ENCODE results near the gene BCDIN3D.

Gene BCDIN3D

GRCh38 chr12:49875115-49875720 is 32.3 kb upstream of the BCDIN3D start:
- H3K27ac ChIP-seq, result no peak overlapping the region
- TF ChIP-seq CTCF (conservative IDR thresholded peaks at IDR 0.05), result no peak

- peak overlapping the region; percentile 92 for H3K27ac ChIP-seq
- no peak for TF ChIP-seq CTCF (conservative IDR thresholded peaks at IDR 0.05)
Observed at GRCh38 chr12:49874142-49874897, 31.4 kb upstream of the BCDIN3D start.

GRCh38 chr12:49873361-49873934 is 30.5 kb upstream of the BCDIN3D start:
- H3K27ac ChIP-seq, result peak overlapping the region; percentile 92
- no peak for TF ChIP-seq CTCF (conservative IDR thresholded peaks at IDR 0.05)

GRCh38 chr12:49872781-49873181 is 29.9 kb upstream of the BCDIN3D start:
- peak overlapping the region; percentile 92 for H3K27ac ChIP-seq
- 0 out of 2 replicates have a peak, but pooled peaks have one; percentile 13 for TF ChIP-seq CTCF (conservative IDR thresholded peaks at IDR 0.05)

GRCh38 chr12:49872381-49872780 is 29.5 kb upstream of the BCDIN3D start:
- no peak for TF ChIP-seq CTCF (conservative IDR thresholded peaks at IDR 0.05)
- H3K27ac ChIP-seq, result peak overlapping the region; percentile 92

- H3K27ac ChIP-seq, result peak overlapping the region; percentile 92
Observed at GRCh38 chr12:49871811-49872251, 28.9 kb upstream of the BCDIN3D start.

- peak overlapping the region; percentile 92; the same call in 1 of the 2 replicates for H3K27ac ChIP-seq
- no peak for TF ChIP-seq CTCF (conservative IDR thresholded peaks at IDR 0.05)
Observed at GRCh38 chr12:49871263-49871561, 28.3 kb upstream of the BCDIN3D start.

Measured in VCaP (cell line).